Neural progenitor cell (in vitro differentiated cells): ENCODE data around the gene AGPAT1.

Source experiments
- CTCF ChIP-seq: fragments of 200-600 bp; sonication (generic); IDR thresholded peaks from 2 replicates; pipeline ENCODE4 v1.5.1; 2017; ENCODE audit warnings: antibody characterized with exemption, mild to moderate bottlenecking
- EZH2 ChIP-seq: fragments of 200-600 bp; sonication (generic); IDR thresholded peaks from 2 replicates; pipeline ENCODE4 v1.6.1; 2017; ENCODE audit warnings: antibody characterized with exemption, mild to moderate bottlenecking, moderate library complexity

DNA sequence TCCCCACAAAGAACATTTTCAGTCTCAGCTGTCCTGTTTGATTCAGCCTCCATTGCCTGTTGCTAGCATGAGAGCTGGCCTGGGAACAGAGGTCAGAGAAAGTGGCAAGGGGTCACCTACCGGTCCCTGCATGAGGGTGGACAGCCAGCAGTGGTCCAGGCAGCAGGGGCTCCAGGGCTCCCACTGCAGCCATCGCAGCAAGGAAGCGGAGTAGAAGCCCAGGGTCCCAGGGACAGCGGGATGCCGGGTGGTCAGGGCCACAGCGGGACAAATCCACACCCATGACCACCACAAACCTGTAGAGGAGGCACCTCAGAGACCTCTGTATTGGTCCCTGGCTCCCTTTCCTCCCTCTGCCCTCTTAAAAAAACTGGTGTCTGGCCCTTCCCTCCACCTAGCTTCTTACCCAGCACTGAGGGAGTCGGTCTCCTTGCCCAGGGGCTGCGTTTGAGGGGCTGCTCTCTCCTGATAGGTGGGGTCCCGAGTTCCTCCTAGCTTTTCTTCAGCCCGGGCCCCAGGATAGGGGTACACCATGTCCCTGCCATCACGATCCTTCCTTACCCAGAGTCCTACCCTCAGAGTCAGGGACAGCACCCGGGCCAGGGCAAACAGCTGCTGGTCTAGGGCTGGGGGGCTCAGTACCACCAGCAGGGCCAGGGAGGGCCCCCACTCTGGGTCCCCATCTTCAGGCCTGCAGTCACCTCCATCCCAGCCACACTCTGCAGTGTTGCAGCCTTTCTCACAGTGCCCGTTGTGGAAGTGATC, 25.0 kb upstream of the AGPAT1 start:
- TF ChIP-seq CTCF (no peak), EZH2 (no peak)
